Testis (tissue), 2 donors: ENCODE measurements around the gene TNNT1.
"Not testable (repeated sequence)": the region's sequence is repeated elsewhere in the genome, so short reads cannot be mapped to it uniquely, and the experiment has no call there.

ENCODE experiments used
- POLR2A ChIP-seq: fragments of 450-650 bp; IDR thresholded peaks from one replicate; pipeline ENCODE4 v1.6.1; 2017; ENCODE audit warnings: antibody characterized with exemption, mild to moderate bottlenecking, moderate library complexity
- TF ChIP-seq, protein P1 (sequence below), 3 experiments: fragments of 450-650 bp in 2 of 3; fragments of 200-600 bp in 1 of 3; sonication (generic) in 1 of 3; IDR thresholded peaks; one replicate each; pipeline ENCODE4 v1.5.1; 2016 to 2019; ENCODE audit warnings: antibody characterized with exemption in 3 of 3, mild to moderate bottlenecking in 2 of 3, moderate library complexity in 1 of 3

DNA sequence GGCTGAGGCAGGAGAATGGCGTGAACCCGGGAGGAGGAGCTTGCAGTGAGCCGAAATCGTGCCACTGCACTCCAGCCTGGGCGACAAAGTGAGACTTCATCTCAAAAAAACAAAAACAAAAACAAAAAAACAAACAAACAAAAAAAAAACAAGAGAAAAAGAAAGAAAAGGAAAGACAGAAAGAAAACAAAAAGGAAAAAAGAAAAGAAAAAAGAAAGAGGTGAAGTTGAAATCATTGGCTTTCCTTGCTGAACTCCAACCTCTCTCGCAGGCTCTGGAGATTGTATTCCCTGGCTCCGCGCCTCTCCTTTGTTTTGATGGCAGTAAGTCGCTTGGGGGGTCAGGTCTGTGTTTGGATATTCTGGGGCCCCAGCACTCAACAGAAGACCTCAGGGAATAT is 23.3 kb upstream of the TNNT1 start:
- TF ChIP-seq, protein P1, sequence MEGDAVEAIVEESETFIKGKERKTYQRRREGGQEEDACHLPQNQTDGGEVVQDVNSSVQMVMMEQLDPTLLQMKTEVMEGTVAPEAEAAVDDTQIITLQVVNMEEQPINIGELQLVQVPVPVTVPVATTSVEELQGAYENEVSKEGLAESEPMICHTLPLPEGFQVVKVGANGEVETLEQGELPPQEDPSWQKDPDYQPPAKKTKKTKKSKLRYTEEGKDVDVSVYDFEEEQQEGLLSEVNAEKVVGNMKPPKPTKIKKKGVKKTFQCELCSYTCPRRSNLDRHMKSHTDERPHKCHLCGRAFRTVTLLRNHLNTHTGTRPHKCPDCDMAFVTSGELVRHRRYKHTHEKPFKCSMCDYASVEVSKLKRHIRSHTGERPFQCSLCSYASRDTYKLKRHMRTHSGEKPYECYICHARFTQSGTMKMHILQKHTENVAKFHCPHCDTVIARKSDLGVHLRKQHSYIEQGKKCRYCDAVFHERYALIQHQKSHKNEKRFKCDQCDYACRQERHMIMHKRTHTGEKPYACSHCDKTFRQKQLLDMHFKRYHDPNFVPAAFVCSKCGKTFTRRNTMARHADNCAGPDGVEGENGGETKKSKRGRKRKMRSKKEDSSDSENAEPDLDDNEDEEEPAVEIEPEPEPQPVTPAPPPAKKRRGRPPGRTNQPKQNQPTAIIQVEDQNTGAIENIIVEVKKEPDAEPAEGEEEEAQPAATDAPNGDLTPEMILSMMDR (IDR thresholded peaks at IDR 0.05): not testable (repeated sequence)
- TF ChIP-seq POLR2A: not testable (repeated sequence)
